Neural crest cell (in vitro differentiated cells): ENCODE results near the gene KIF19. TPM values are rescaled to one million over a fixed set of nuclear protein-coding genes. Genes with fewer than 3 reads are reported as not detected.

Experiments
- DNase-seq: peaks from one replicate; pipeline ENCODE4 v3.0.0; 2021; ENCODE audit warnings: low read depth, mixed read lengths, low spot score
- H3K27ac Mint-ChIP-seq: one replicate; pipeline ENCODE4 v1.8.0; 2021; ENCODE audit warnings: mild to moderate bottlenecking, mixed read lengths; ENCODE audit not compliant: unreplicated experiment
- H3K27me3 Mint-ChIP-seq: 2 replicates; pipeline ENCODE4 v1.8.0; 2021; ENCODE audit warnings: low read depth, mild to moderate bottlenecking, mixed read lengths
- H3K36me3 Mint-ChIP-seq: 2 replicates; pipeline ENCODE4 v1.8.0; 2021; ENCODE audit warnings: low read depth, mild to moderate bottlenecking, mixed read lengths
- H3K4me1 Mint-ChIP-seq: 2 replicates; pipeline ENCODE4 v1.8.0; 2021; ENCODE audit warnings: mixed read lengths
- H3K4me3 Mint-ChIP-seq: one replicate; pipeline ENCODE4 v1.8.0; 2021; ENCODE audit warnings: mild to moderate bottlenecking, mixed read lengths
- H3K9me3 Mint-ChIP-seq: 2 replicates; pipeline ENCODE4 v1.8.0; 2021; ENCODE audit warnings: mixed read lengths
- total RNA-seq: library from RNA; stranded (reverse); gene quantifications from 2 replicates; pipeline ENCODE4 v1.2.1, GENCODE V29; 2021
- TF ChIP-seq, protein P1 (sequence below): fragments of 200-600 bp; sonication (generic); conservative IDR thresholded peaks from 2 replicates; pipeline ENCODE4 v1.5.0; 2021; ENCODE audit warnings: antibody characterized with exemption, mild to moderate bottlenecking

Gene KIF19
- total RNA-seq, 1 donor from 2014 or later = 0.63 TPM

DNA sequence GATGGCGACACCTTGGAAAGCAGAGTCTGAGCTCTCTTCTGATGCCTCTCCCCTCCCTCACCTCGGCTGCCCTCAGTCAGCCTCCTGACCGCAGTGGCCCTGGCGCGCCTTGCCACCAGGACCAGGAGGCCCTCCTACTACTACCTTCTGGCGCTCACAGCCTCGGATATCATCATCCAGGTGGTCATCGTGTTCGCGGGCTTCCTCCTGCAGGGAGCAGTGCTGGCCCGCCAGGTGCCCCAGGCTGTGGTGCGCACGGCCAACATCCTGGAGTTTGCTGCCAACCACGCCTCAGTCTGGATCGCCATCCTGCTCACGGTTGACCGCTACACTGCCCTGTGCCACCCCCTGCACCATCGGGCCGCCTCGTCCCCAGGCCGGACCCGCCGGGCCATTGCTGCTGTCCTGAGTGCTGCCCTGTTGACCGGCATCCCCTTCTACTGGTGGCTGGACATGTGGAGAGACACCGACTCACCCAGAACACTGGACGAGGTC, 45.7 kb downstream of the KIF19 start:
- peaks cover 16% of the 10 kb centered on the region for H3K4me1 Mint-ChIP-seq
- no peaks in the 10 kb centered on the region for H3K27me3 Mint-ChIP-seq
- TF ChIP-seq, protein P1, sequence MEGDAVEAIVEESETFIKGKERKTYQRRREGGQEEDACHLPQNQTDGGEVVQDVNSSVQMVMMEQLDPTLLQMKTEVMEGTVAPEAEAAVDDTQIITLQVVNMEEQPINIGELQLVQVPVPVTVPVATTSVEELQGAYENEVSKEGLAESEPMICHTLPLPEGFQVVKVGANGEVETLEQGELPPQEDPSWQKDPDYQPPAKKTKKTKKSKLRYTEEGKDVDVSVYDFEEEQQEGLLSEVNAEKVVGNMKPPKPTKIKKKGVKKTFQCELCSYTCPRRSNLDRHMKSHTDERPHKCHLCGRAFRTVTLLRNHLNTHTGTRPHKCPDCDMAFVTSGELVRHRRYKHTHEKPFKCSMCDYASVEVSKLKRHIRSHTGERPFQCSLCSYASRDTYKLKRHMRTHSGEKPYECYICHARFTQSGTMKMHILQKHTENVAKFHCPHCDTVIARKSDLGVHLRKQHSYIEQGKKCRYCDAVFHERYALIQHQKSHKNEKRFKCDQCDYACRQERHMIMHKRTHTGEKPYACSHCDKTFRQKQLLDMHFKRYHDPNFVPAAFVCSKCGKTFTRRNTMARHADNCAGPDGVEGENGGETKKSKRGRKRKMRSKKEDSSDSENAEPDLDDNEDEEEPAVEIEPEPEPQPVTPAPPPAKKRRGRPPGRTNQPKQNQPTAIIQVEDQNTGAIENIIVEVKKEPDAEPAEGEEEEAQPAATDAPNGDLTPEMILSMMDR = no peak
- no peak for DNase-seq
- H3K36me3 Mint-ChIP-seq = no peaks in the 10 kb centered on the region
- no peak overlapping the region for H3K4me3 Mint-ChIP-seq
- no peaks in the 10 kb centered on the region for H3K9me3 Mint-ChIP-seq
- no peak overlapping the region for H3K27ac Mint-ChIP-seq

DNA sequence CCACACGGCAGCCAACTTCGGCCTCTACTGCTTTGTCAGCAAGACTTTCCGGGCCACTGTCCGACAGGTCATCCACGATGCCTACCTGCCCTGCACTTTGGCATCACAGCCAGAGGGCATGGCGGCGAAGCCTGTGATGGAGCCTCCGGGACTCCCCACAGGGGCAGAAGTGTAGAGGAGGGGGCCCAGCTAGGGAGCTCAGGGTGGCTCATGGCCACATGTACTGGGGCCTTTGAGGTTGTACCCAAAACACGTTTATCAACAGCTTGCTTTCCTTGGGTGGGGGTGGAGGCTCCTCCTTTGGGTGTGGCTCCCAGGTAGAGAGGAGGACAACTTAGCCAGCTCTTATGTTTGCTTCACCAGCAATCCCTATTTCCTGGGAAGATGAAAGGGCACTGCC, 46.4 kb downstream of the KIF19 start:
- H3K4me3 Mint-ChIP-seq = no peak overlapping the region
- H3K4me1 Mint-ChIP-seq = peaks cover 16% of the 10 kb centered on the region
- TF ChIP-seq, protein P1 = no peak
- no peaks in the 10 kb centered on the region for H3K27me3 Mint-ChIP-seq
- H3K9me3 Mint-ChIP-seq = no peaks in the 10 kb centered on the region
- H3K36me3 Mint-ChIP-seq = no peaks in the 10 kb centered on the region
- H3K27ac Mint-ChIP-seq = no peak overlapping the region
- no peak for DNase-seq

DNA sequence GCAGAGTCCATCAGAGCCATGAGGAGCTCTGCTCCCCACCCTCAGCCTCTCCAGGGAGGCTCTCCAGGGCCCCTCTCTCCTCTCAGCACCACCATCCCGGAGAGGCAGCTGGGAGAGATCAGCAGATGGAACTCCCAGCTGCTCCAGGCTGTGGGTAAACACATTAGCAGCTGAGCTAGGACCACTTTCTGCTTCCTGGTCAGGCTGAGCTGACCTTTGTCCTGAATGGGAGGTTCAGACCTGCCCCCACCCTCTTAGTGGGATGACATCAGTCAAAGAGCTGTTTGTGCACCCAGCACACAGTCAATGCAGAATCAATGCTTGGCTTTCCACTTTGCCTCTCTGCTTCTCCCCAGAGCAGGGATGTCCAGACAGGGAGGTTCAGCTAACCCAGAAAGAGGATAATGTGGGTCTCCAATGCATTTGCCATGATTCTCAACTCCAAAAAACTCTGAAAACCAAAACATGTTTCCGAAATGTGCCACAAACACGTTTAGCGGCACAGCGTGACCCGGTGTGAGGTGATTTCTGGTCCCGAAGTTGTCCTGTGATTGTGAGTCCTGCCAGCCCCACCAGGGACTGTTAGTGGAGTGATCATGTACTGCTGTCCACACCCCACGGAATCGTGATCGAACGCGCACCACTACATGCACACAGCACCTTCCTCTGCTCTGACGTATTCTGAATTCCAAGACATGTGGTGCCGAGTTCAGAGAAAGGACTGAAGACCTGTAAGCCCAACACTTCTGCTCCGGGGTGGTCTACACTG, 48.0 kb downstream of the KIF19 start:
- H3K27me3 Mint-ChIP-seq = no peaks in the 10 kb centered on the region
- H3K4me1 Mint-ChIP-seq = peaks cover 14% of the 10 kb centered on the region
- no peak overlapping the region for H3K4me3 Mint-ChIP-seq
- H3K27ac Mint-ChIP-seq = no peak overlapping the region
- DNase-seq = no peak
- H3K9me3 Mint-ChIP-seq = no peaks in the 10 kb centered on the region
- TF ChIP-seq, protein P1 = no peak
- no peaks in the 10 kb centered on the region for H3K36me3 Mint-ChIP-seq

DNA sequence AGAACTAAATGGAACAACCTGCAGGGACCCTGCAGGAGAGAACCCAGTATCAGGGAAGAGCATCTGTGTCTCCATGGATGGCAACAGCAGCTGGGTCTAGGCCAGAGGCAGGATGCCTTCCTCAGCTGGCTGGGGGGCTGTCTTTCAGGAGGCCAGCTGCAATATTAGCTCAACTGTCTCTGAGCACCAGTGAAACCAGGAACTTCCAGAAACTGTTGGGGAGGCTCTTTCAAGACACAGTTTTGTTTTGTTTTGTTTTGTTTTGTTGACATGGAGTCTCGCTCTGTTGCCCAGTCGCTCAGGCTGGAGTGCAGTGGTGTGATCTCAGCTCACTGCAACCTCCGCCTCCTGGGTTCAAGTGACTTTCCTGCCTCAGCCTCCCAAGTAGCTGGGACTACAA, 48.8 kb downstream of the KIF19 start:
- H3K9me3 Mint-ChIP-seq = no peaks in the 10 kb centered on the region

DNA sequence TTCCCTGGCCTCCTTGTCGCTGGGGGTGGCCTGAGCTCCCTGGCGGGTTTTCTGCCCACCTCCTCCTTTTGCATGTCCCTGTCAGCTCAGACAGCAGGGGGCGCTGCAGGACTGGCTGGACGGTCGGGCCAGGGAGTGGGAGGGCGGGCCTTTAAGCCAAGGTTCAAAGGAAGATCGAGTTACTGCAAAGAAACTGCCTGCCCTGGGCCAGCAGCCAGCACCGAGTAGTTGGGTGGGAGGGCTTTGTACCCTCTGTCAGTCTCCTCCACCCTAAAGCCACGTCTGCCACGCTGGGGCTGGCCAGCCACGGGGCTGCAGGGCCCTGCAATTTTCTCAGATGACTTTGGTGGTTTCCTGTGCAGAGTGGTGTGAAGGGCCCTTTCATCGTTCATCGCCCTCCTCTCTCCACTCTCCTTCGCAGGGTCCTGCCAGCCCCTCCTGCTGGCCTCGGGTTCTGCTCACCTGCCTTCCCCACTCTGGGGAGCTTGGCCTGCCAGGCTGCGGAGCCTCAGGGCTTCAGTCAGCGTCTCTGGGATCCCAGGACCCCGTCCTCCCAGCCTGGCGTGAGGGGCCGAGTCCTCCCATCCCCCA, 53.6 kb downstream of the KIF19 start:
- H3K4me3 Mint-ChIP-seq = no peak overlapping the region
- no peaks in the 10 kb centered on the region for H3K27me3 Mint-ChIP-seq
- H3K9me3 Mint-ChIP-seq = no peaks in the 10 kb centered on the region
- H3K27ac Mint-ChIP-seq = no peak overlapping the region
- peak; percentile 100 for DNase-seq
- H3K4me1 Mint-ChIP-seq = peaks cover 5% of the 10 kb centered on the region
- H3K36me3 Mint-ChIP-seq = no peaks in the 10 kb centered on the region
- TF ChIP-seq, protein P1 = peak; percentile 99

More for the DNA sequence above, 48.8 kb downstream of the KIF19 start:
- Mint-ChIP-seq H3K27ac (no peak overlapping the region), H3K4me1 (peaks cover 10% of the 10 kb centered on the region), H3K36me3 (no peaks in the 10 kb centered on the region), H3K27me3 (no peaks in the 10 kb centered on the region), H3K4me3 (no peak overlapping the region)
- TF ChIP-seq, protein P1 = no peak
- DNase-seq = no peak
